T1000 (cell line): ENCODE measurements around the gene PMEPA1.
"Not testable (repeated sequence)": the region's sequence is repeated elsewhere in the genome, so short reads cannot be mapped to it uniquely, and the experiment has no call there.

Experiments
- DNase-seq: peaks from one replicate; lab custom pipeline; 2025; ENCODE audit warnings: mixed read lengths; lab: John Stamatoyannopoulos, UW

The PMEPA1 gene

GRCh38 chr20:57650756-57651483 lies 58.9 kb downstream of the PMEPA1 start:
- DNase-seq = no peak

- DNase-seq = no peak
Measured at GRCh38 chr20:57650266-57650665, 59.5 kb downstream of the PMEPA1 start.

- DNase-seq = no peak
Measured at GRCh38 chr20:57649617-57650015, 60.2 kb downstream of the PMEPA1 start.

- no peak for DNase-seq
Measured at GRCh38 chr20:57648878-57649616, 60.8 kb downstream of the PMEPA1 start.

GRCh38 chr20:57647933-57648785 lies 61.7 kb downstream of the PMEPA1 start:
- no peak for DNase-seq

- no peak for DNase-seq
Measured at GRCh38 chr20:57647006-57647932, 62.5 kb downstream of the PMEPA1 start.

- no peak for DNase-seq
Measured at GRCh38 chr20:57638895-57639236, 70.9 kb downstream of the PMEPA1 start.

GRCh38 chr20:57638173-57638894 lies 71.5 kb downstream of the PMEPA1 start:
- DNase-seq = no peak

GRCh38 chr20:57633945-57634491 lies 75.8 kb downstream of the PMEPA1 start:
- DNase-seq = no peak

- no peak for DNase-seq
Measured at GRCh38 chr20:57632286-57632685, 77.5 kb downstream of the PMEPA1 start.

- DNase-seq = no peak
Measured at GRCh38 chr20:57630061-57630460, 79.8 kb downstream of the PMEPA1 start.

- DNase-seq = not testable (repeated sequence)
Measured at GRCh38 chr20:57629491-57629901, 80.3 kb downstream of the PMEPA1 start.

- not testable (repeated sequence) for DNase-seq
Measured at GRCh38 chr20:57628962-57629308, 80.9 kb downstream of the PMEPA1 start.

- DNase-seq = no peak
Measured at GRCh38 chr20:57628047-57628961, 81.5 kb downstream of the PMEPA1 start.

- no peak for DNase-seq
Measured at GRCh38 chr20:57627339-57627738, 82.5 kb downstream of the PMEPA1 start.

- no peak for DNase-seq
Measured at GRCh38 chr20:57625978-57626377, 83.8 kb downstream of the PMEPA1 start.

- no peak for DNase-seq
Measured at GRCh38 chr20:57625181-57625958, 84.4 kb downstream of the PMEPA1 start.

GRCh38 chr20:57624124-57624523 lies 85.7 kb downstream of the PMEPA1 start:
- no peak for DNase-seq
